Coronary artery (tissue), 2 donors: ENCODE data around the gene MGLL.
A peak's percentile ranks its signal among the peaks of the same experiment; 100 is the strongest.

ENCODE experiments used
- DNase-seq: peaks from one replicate; pipeline ENCODE4 v3.0.0-alpha.2; 2017; ENCODE audit warnings: low spot score
- H3K27ac ChIP-seq, 2 donors: fragments of 200-600 bp; sonication (generic); one replicate each; pipeline ENCODE4 v1.5.1; 2016 to 2019
- H3K4me3 ChIP-seq: fragments of 200-600 bp; sonication (generic); 2 replicates; pipeline ENCODE4 v1.5.1; 2016; ENCODE audit warnings: mild to moderate bottlenecking, moderate library complexity
- CTCF ChIP-seq: fragments of 200-600 bp; sonication (generic); IDR thresholded peaks from one replicate; pipeline ENCODE4 v1.5.1; 2019; ENCODE audit warnings: antibody characterized with exemption

Gene MGLL

GRCh38 chr3:127820221-127820825, 2.0 kb downstream of the MGLL start:
- DNase-seq: no peak
- TF ChIP-seq CTCF: no peak
- H3K4me3 ChIP-seq: peak overlapping the region; percentile 97
- peak overlapping the region; percentile 43 to 78 for H3K27ac ChIP-seq

GRCh38 chr3:127819656-127820055, 2.7 kb downstream of the MGLL start:
- Histone ChIP-seq H3K27ac (peak overlapping the region in 1 of 2 donors; percentile 43), H3K4me3 (peak overlapping the region; percentile 97)
- TF ChIP-seq CTCF: no peak
- DNase-seq: no peak

- Histone ChIP-seq H3K4me3 (no peak overlapping the region), H3K27ac (no peak overlapping the region)
- no peak for TF ChIP-seq CTCF
- DNase-seq: no peak
Observed at GRCh38 chr3:127819086-127819485, 3.2 kb downstream of the MGLL start.

GRCh38 chr3:127817406-127817841, 4.9 kb downstream of the MGLL start:
- no peak for DNase-seq
- no peak for TF ChIP-seq CTCF
- Histone ChIP-seq H3K4me3 (no peak overlapping the region), H3K27ac (peak overlapping the region in 1 of 2 donors; percentile 22)

GRCh38 chr3:127816783-127817405, 5.4 kb downstream of the MGLL start:
- TF ChIP-seq CTCF: no peak
- no peak overlapping the region for H3K4me3 ChIP-seq

GRCh38 chr3:127815641-127816605, 6.4 kb downstream of the MGLL start:
- H3K27ac ChIP-seq: peak overlapping the region in 1 of 2 donors; percentile 22
- no peak for DNase-seq
- TF ChIP-seq CTCF: no peak
- H3K4me3 ChIP-seq: no peak overlapping the region

More at GRCh38 chr3:127816783-127817405, 5.4 kb downstream of the MGLL start:
- DNase-seq: no peak
- peak overlapping the region in 1 of 2 donors; percentile 22 for H3K27ac ChIP-seq
